Measurements from ENCODE around the gene PPP1R2B.

The PPP1R2B gene

DNA sequence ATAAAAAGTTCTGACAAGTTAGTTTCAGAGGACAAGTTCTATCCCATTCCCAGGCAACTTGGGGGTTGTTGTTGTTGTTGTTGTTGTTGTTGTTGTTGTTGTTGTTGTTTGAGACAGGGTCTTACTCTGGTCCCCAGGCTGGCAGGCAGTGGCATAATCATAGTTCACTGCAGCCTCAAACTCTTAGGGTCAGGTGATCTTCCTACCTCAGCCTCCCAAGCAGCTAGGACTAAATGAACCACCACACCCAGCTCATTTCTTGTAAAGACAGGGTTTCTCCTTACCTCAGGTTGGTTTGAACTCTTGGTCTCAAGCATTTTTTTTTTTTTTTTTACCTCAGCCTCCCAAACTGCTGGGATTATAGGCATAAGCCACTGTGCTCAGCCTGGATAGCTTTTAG, 15.3 kb downstream of the PPP1R2B start:
- Histone ChIP-seq H3K9ac (ENCODE audit: low read depth in 1 of 2, low read length in 2 of 2) (no peak overlapping the region), H3K27me3 (ENCODE audit: control insufficient read depth in 1 of 2, insufficient read depth in 2 of 2, low read length in 2 of 2) (no peaks in the 10 kb centered on the region), H3K4me1 (ENCODE audit: control insufficient read depth in 1 of 2, insufficient read depth in 2 of 2, low read length in 2 of 2) (no peaks in the 10 kb centered on the region), H3K36me3 (ENCODE audit: control insufficient read depth in 1 of 2, insufficient read depth in 2 of 2, low read length in 2 of 2) (no peaks in the 10 kb centered on the region), H3K9me3 (ENCODE audit: control insufficient read depth in 1 of 2, low read length in 2 of 2) (no peaks in the 10 kb centered on the region), H3K27ac (ENCODE audit: low read depth, low read length) (no peak overlapping the region), H3K4me3 (ENCODE audit: low read depth in 1 of 2, low read length in 2 of 2) (no peak overlapping the region)

DNA sequence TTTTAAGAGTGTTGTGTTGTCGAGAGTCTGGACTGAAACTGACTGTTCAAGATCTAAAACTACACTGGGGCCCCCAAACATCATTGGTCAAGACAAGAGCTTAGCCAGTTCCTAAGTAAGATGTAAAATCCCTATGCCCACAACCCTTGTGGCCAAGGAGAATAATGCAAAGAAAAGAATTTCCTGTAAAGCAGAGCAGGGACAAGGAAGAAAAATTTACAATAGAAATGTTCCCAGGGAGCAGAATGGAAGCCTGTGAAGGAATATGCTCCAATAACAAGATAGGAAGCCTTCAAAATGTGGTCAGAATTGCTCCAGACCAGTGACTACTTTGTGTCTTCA, 20.4 kb downstream of the PPP1R2B start:
- Histone ChIP-seq H3K4me1 (ENCODE audit: control insufficient read depth in 1 of 2, insufficient read depth in 2 of 2, low read length in 2 of 2) (no peaks in the 10 kb centered on the region), H3K27ac (ENCODE audit: low read depth, low read length) (no peak overlapping the region), H3K4me3 (ENCODE audit: low read depth in 1 of 2, low read length in 2 of 2) (no peak overlapping the region), H3K9me3 (ENCODE audit: control insufficient read depth in 1 of 2, low read length in 2 of 2) (peaks cover 0 to 4% of the 10 kb centered on the region in 2 donors), H3K36me3 (ENCODE audit: control insufficient read depth in 1 of 2, insufficient read depth in 2 of 2, low read length in 2 of 2) (no peaks in the 10 kb centered on the region), H3K27me3 (ENCODE audit: control insufficient read depth in 1 of 2, insufficient read depth in 2 of 2, low read length in 2 of 2) (no peaks in the 10 kb centered on the region), H3K9ac (ENCODE audit: low read depth in 1 of 2, low read length in 2 of 2) (no peak overlapping the region)

DNA sequence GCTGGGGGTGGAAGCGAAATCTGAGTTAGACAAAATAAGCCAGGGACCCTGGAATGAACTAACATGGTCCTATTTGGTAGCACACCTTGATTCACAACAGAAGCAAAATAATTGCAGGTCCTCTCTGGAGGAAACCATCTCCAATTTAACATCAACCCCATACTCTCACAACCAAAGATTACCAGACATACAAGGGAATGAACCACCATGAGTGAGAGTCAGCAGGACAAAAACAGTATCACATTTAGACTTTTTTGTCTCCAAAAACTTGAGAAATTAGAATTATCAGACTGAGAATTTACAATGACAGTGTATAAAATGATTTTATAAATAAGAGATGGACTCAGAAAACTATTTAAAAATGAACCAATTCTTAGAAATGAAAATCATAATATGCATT, 21.1 kb downstream of the PPP1R2B start:
- peaks cover 0 to 4% of the 10 kb centered on the region in 2 donors for H3K9me3 ChIP-seq (ENCODE audit: control insufficient read depth in 1 of 2, low read length in 2 of 2)
- H3K36me3 ChIP-seq (ENCODE audit: control insufficient read depth in 1 of 2, insufficient read depth in 2 of 2, low read length in 2 of 2), result no peaks in the 10 kb centered on the region
- H3K9ac ChIP-seq (ENCODE audit: low read depth in 1 of 2, low read length in 2 of 2), result no peak overlapping the region
- H3K4me1 ChIP-seq (ENCODE audit: control insufficient read depth in 1 of 2, insufficient read depth in 2 of 2, low read length in 2 of 2), result no peaks in the 10 kb centered on the region
- H3K27me3 ChIP-seq (ENCODE audit: control insufficient read depth in 1 of 2, insufficient read depth in 2 of 2, low read length in 2 of 2), result no peaks in the 10 kb centered on the region
- H3K27ac ChIP-seq (ENCODE audit: low read depth, low read length), result no peak overlapping the region
- H3K4me3 ChIP-seq (ENCODE audit: low read depth in 1 of 2, low read length in 2 of 2), result no peak overlapping the region

DNA sequence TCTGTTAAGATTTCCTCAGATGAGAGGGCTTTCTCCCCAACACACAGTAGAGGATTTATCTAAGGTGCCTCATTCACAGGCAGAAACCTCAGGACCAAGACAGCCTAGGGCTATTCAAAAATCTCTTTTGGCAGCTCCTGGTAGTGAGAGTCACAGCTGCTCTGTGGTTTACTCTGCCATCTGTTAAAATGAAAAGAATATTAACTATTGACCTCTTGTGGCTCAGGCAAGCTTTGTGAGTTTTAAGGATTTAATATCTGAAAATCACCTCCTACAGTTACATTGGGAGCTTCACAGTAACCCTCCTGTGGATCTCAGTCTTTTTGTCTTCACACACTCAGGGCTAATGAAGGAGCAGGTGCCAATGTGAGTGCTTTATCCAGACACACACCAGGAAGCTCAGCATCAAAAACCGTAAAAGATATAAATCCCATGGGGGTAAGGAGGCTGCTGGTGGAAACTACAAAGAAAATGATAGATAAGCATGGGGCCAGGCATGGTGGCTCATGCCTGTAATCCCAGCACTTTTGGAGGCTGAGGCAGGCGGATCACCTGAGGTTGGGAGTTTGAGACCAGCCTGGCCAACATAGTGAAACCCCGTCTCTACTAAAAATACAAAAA, 29.7 kb downstream of the PPP1R2B start:
- no peaks in the 10 kb centered on the region for H3K4me1 ChIP-seq (ENCODE audit: control insufficient read depth in 1 of 2, insufficient read depth in 2 of 2, low read length in 2 of 2)
- no peaks in the 10 kb centered on the region for H3K27me3 ChIP-seq (ENCODE audit: control insufficient read depth in 1 of 2, insufficient read depth in 2 of 2, low read length in 2 of 2)
- H3K27ac ChIP-seq (ENCODE audit: low read depth, low read length), result no peak overlapping the region
- no peak overlapping the region for H3K4me3 ChIP-seq (ENCODE audit: low read depth in 1 of 2, low read length in 2 of 2)
- no peaks in the 10 kb centered on the region for H3K9me3 ChIP-seq (ENCODE audit: control insufficient read depth in 1 of 2, low read length in 2 of 2)
- H3K36me3 ChIP-seq (ENCODE audit: control insufficient read depth in 1 of 2, insufficient read depth in 2 of 2, low read length in 2 of 2), result no peaks in the 10 kb centered on the region
- H3K9ac ChIP-seq (ENCODE audit: low read depth in 1 of 2, low read length in 2 of 2), result no peak overlapping the region

DNA sequence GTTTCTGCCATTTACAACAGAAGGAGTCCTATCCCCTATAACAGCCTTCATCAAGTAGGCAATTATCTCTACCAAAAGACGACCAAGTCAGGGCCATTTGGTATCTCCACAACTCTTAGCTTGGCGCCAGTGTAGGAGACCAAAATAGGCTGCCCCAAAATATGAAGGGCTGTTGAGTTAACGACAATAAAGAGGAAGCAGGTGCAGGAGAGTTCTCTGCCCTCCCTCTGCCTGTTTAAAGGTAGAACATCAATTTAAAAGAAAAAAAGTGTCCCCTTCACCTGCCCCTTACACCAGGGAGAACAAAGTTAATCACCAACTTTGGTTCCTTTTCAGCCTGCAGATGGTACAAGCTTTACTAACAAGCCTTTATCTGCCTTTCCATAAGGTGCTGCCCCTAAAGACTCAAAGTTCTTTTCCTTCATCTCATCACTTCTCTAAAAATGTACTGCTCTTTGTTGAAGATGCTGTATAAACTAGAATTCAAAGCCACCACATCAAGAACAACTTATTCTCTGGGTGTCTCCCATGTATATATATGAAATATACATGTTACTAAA, 33.3 kb downstream of the PPP1R2B start:
- no peak overlapping the region for H3K9ac ChIP-seq (ENCODE audit: low read depth in 1 of 2, low read length in 2 of 2)
- no peak overlapping the region for H3K4me3 ChIP-seq (ENCODE audit: low read depth in 1 of 2, low read length in 2 of 2)
- H3K27ac ChIP-seq (ENCODE audit: low read depth, low read length), result no peak overlapping the region
- H3K9me3 ChIP-seq (ENCODE audit: control insufficient read depth in 1 of 2, low read length in 2 of 2), result no peaks in the 10 kb centered on the region
- no peaks in the 10 kb centered on the region for H3K4me1 ChIP-seq (ENCODE audit: control insufficient read depth in 1 of 2, insufficient read depth in 2 of 2, low read length in 2 of 2)
- no peaks in the 10 kb centered on the region for H3K27me3 ChIP-seq (ENCODE audit: control insufficient read depth in 1 of 2, insufficient read depth in 2 of 2, low read length in 2 of 2)
- H3K36me3 ChIP-seq (ENCODE audit: control insufficient read depth in 1 of 2, insufficient read depth in 2 of 2, low read length in 2 of 2), result no peaks in the 10 kb centered on the region

DNA sequence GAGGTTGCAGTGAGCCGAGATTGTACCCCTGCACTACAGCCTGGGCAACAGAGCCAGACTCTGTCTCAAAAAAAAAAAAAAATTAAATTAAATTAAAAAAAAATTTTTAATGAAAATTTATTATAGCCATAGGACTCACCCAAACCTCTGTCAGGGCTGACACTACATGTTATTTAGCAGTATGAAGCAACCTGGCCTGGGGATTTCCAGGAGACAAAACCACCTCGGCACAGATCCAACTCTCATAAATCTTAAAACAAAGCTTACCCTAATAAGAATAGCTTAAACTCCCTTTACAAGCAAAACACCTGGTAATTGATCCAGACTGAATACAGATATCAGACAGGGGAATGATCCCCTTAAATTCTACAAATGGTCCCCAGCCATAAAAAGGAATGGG, 38.4 kb downstream of the PPP1R2B start:
- H3K9me3 ChIP-seq (ENCODE audit: control insufficient read depth in 1 of 2, low read length in 2 of 2), result no peaks in the 10 kb centered on the region
- no peak overlapping the region for H3K4me3 ChIP-seq (ENCODE audit: low read depth in 1 of 2, low read length in 2 of 2)
- H3K4me1 ChIP-seq (ENCODE audit: control insufficient read depth in 1 of 2, insufficient read depth in 2 of 2, low read length in 2 of 2), result no peaks in the 10 kb centered on the region
- H3K9ac ChIP-seq (ENCODE audit: low read depth in 1 of 2, low read length in 2 of 2), result no peak overlapping the region
- H3K27ac ChIP-seq (ENCODE audit: low read depth, low read length), result no peak overlapping the region
- no peaks in the 10 kb centered on the region for H3K36me3 ChIP-seq (ENCODE audit: control insufficient read depth in 1 of 2, insufficient read depth in 2 of 2, low read length in 2 of 2)
- no peaks in the 10 kb centered on the region for H3K27me3 ChIP-seq (ENCODE audit: control insufficient read depth in 1 of 2, insufficient read depth in 2 of 2, low read length in 2 of 2)

DNA sequence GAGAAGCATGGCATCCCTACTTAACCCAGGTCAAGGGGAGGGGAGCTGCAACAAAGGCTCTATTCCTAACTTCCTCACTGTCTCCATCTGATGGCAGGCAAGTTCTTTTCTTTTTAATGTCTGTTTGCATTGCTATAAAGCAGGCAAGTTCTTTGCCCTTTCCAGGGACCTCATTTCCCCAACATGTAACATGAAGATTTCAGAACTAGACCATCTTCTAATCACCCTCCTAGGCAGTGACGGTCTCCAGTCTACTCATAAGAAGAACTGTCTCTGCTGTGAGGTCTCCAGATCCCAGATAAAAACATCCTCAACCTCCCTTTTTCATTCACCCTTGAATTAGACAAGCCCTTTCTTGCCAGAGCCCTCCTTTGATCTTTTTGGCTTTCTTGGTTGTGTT, 42.1 kb downstream of the PPP1R2B start:
- Histone ChIP-seq H3K27me3 (ENCODE audit: control insufficient read depth in 1 of 2, insufficient read depth in 2 of 2, low read length in 2 of 2) (no peaks in the 10 kb centered on the region), H3K4me1 (ENCODE audit: control insufficient read depth in 1 of 2, insufficient read depth in 2 of 2, low read length in 2 of 2) (no peaks in the 10 kb centered on the region), H3K4me3 (ENCODE audit: low read depth in 1 of 2, low read length in 2 of 2) (no peak overlapping the region), H3K36me3 (ENCODE audit: control insufficient read depth in 1 of 2, insufficient read depth in 2 of 2, low read length in 2 of 2) (no peaks in the 10 kb centered on the region), H3K9ac (ENCODE audit: low read depth in 1 of 2, low read length in 2 of 2) (no peak overlapping the region), H3K27ac (ENCODE audit: low read depth, low read length) (no peak overlapping the region), H3K9me3 (ENCODE audit: control insufficient read depth in 1 of 2, low read length in 2 of 2) (no peaks in the 10 kb centered on the region)

DNA sequence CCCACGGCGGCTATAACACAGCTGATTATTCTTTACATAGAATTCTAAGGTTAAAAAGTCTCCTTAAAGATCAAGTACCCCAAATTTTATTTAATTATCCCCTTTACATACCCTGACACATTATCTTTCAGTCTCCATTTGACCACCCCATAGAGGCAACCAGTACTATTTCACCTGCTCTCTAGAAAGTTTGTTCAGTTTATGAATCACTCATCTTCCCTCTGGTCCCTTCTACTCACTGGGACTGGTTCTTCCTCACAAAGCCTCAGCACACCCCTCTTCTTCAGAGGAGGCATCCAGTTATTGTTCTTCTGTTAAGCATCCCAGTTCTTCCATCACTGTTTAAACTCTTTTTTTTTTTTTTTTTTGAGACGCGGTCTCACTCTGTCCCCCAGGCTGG, 42.8 kb downstream of the PPP1R2B start:
- Histone ChIP-seq H3K27ac (ENCODE audit: low read depth, low read length) (no peak overlapping the region), H3K36me3 (ENCODE audit: control insufficient read depth in 1 of 2, insufficient read depth in 2 of 2, low read length in 2 of 2) (no peaks in the 10 kb centered on the region), H3K9me3 (ENCODE audit: control insufficient read depth in 1 of 2, low read length in 2 of 2) (no peaks in the 10 kb centered on the region), H3K27me3 (ENCODE audit: control insufficient read depth in 1 of 2, insufficient read depth in 2 of 2, low read length in 2 of 2) (no peaks in the 10 kb centered on the region), H3K4me1 (ENCODE audit: control insufficient read depth in 1 of 2, insufficient read depth in 2 of 2, low read length in 2 of 2) (no peaks in the 10 kb centered on the region), H3K9ac (ENCODE audit: low read depth in 1 of 2, low read length in 2 of 2) (no peak overlapping the region), H3K4me3 (ENCODE audit: low read depth in 1 of 2, low read length in 2 of 2) (no peak overlapping the region)

DNA sequence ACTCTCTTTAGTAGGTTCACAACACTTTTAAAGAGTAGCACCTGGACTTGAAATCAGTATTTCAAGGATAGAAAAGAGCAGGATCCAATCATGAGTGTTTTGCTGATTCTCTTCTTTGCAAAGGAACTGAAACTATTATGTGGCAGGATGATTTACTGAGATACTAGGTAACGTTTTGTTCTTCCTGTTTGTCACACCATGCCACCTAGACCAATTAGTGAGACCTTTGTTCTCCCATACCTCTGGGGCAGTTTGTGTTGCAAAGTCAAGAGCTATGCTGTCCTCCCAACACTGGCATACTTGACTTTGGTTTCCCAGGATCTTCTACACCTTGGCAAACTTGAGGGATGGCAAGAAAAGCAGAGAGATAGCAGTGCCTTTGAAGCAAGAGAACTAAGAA, 43.4 kb downstream of the PPP1R2B start:
- Histone ChIP-seq H3K36me3 (ENCODE audit: control insufficient read depth in 1 of 2, insufficient read depth in 2 of 2, low read length in 2 of 2) (no peaks in the 10 kb centered on the region), H3K27me3 (ENCODE audit: control insufficient read depth in 1 of 2, insufficient read depth in 2 of 2, low read length in 2 of 2) (no peaks in the 10 kb centered on the region), H3K4me3 (ENCODE audit: low read depth in 1 of 2, low read length in 2 of 2) (no peak overlapping the region), H3K27ac (ENCODE audit: low read depth, low read length) (no peak overlapping the region), H3K4me1 (ENCODE audit: control insufficient read depth in 1 of 2, insufficient read depth in 2 of 2, low read length in 2 of 2) (no peaks in the 10 kb centered on the region), H3K9me3 (ENCODE audit: control insufficient read depth in 1 of 2, low read length in 2 of 2) (no peaks in the 10 kb centered on the region), H3K9ac (ENCODE audit: low read depth in 1 of 2, low read length in 2 of 2) (no peak overlapping the region)

DNA sequence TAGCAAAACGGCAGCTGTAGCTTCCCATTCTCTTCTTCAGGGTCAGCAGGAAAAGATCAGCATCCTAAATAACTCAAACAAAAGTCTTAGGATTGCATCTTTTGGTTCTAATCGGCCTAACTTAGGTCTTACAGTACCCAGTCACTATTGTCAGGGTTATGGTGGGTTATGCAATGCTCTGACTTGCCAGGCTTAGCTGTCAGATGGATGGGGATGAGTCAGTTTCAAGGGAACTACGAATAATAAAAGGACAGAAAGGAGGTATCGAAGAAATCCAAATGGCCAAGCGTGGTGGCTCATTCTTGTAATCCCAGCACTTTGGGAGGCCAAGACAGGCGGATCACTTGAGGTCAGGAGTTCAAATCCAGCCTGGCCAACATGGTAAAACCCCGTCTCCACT, 46.5 kb downstream of the PPP1R2B start:
- H3K27ac ChIP-seq (ENCODE audit: low read depth, low read length), result no peak overlapping the region
- H3K4me1 ChIP-seq (ENCODE audit: control insufficient read depth in 1 of 2, insufficient read depth in 2 of 2, low read length in 2 of 2), result no peaks in the 10 kb centered on the region
- H3K4me3 ChIP-seq (ENCODE audit: low read depth in 1 of 2, low read length in 2 of 2), result no peak overlapping the region
- no peak overlapping the region for H3K9ac ChIP-seq (ENCODE audit: low read depth in 1 of 2, low read length in 2 of 2)
- no peaks in the 10 kb centered on the region for H3K9me3 ChIP-seq (ENCODE audit: control insufficient read depth in 1 of 2, low read length in 2 of 2)
- no peaks in the 10 kb centered on the region for H3K36me3 ChIP-seq (ENCODE audit: control insufficient read depth in 1 of 2, insufficient read depth in 2 of 2, low read length in 2 of 2)
- H3K27me3 ChIP-seq (ENCODE audit: control insufficient read depth in 1 of 2, insufficient read depth in 2 of 2, low read length in 2 of 2), result no peaks in the 10 kb centered on the region
